HEK293 (cell line): ENCODE results near the gene RAMP1.

Experiments
- CTCF ChIA-PET: fragments of 350-600 bp; formaldehyde crosslinking; extraction: SDS; loops from one replicate; lab custom pipeline; 2021; ENCODE audit warnings: antibody characterized with exemption; lab: Yijun Ruan, JAX
- POLR2A ChIA-PET: fragments of 300-600 bp; formaldehyde crosslinking; extraction: SDS; loops from one replicate; lab custom pipeline; 2020; ENCODE audit warnings: antibody characterized with exemption, inconsistent platforms; lab: Yijun Ruan, JAX
- H3K27ac ChIP-seq: fragments of 200-500 bp; sonication (Bioruptor generic); 2 replicates; pipeline ENCODE4 v1.5.1; 2014; ENCODE audit warnings: low read depth, low read length, control low read depth, inconsistent platforms; ENCODE audit errors: extremely low read depth
- H3K36me3 ChIP-seq, 2 experiments: fragments of 200-500 bp in 1 of 2; sonication (Bioruptor generic) in 1 of 2; 1 replicate in 1 of 2; 2 replicates in 1 of 2; pipeline ENCODE4 v1.5.1; 2014 to 2017; ENCODE audit warnings: inconsistent platforms in 2 of 2, low read length in 2 of 2; ENCODE audit not compliant: control insufficient read depth in 2 of 2, insufficient read depth in 1 of 2
- H3K4me1 ChIP-seq: fragments of 200-500 bp; sonication (Bioruptor generic); 2 replicates; pipeline ENCODE4 v1.5.1; 2014; ENCODE audit warnings: mild to moderate bottlenecking, low read length, inconsistent platforms; ENCODE audit not compliant: control insufficient read depth, insufficient read depth
- H3K4me3 ChIP-seq: 2 replicates; pipeline ENCODE4 v1.5.1; 2011; ENCODE audit warnings: low read depth, mild to moderate bottlenecking, control low read depth, low read length, moderate library complexity
- H3K9me3 ChIP-seq: fragments of 200-500 bp; sonication (Bioruptor generic); 2 replicates; pipeline ENCODE4 v1.5.1; 2014; ENCODE audit warnings: low read depth, low read length, inconsistent platforms; ENCODE audit not compliant: control insufficient read depth, insufficient read depth
- ATF2 ChIP-seq: fragments of 450-650 bp; formaldehyde crosslinking; IDR thresholded peaks from 2 replicates; pipeline ENCODE4 v1.5.1; 2016; ENCODE audit warnings: missing biosample characterization, missing genetic modification characterization, low read depth
- GFI1B ChIP-seq: fragments of 450-650 bp; formaldehyde crosslinking; IDR thresholded peaks from 2 replicates; pipeline ENCODE4 v1.5.1; 2016; ENCODE audit warnings: missing biosample characterization, missing genetic modification characterization
- GLIS1 ChIP-seq: fragments of 450-650 bp; formaldehyde crosslinking; IDR thresholded peaks from 2 replicates; pipeline ENCODE4 v1.5.1; 2016; ENCODE audit warnings: missing biosample characterization, missing genetic modification characterization
- KLF10 ChIP-seq: fragments of 450-650 bp; IDR thresholded peaks from 2 replicates; pipeline ENCODE4 v1.5.1; 2018; ENCODE audit warnings: missing biosample characterization, mild to moderate bottlenecking, missing genetic modification characterization
- RBAK ChIP-seq: fragments of 450-650 bp; formaldehyde crosslinking; IDR thresholded peaks from 2 replicates; pipeline ENCODE4 v1.5.1; 2016; ENCODE audit warnings: missing biosample characterization, missing genetic modification characterization
- SP2 ChIP-seq: fragments of 450-650 bp; formaldehyde crosslinking; IDR thresholded peaks from 2 replicates; pipeline ENCODE4 v1.5.1; 2016; ENCODE audit warnings: missing biosample characterization, missing genetic modification characterization
- YY2 ChIP-seq: fragments of 450-650 bp; formaldehyde crosslinking; IDR thresholded peaks from 2 replicates; pipeline ENCODE4 v1.5.1; 2016; ENCODE audit warnings: missing biosample characterization, missing genetic modification characterization
- ZBTB1 ChIP-seq: fragments of 450-650 bp; formaldehyde crosslinking; IDR thresholded peaks from 2 replicates; pipeline ENCODE4 v1.5.1; 2016; ENCODE audit warnings: missing biosample characterization, missing genetic modification characterization
- ZBTB17 ChIP-seq: fragments of 450-650 bp; formaldehyde crosslinking; IDR thresholded peaks from 2 replicates; pipeline ENCODE4 v1.5.1; 2016; ENCODE audit warnings: missing biosample characterization, missing genetic modification characterization
- ZNF16 ChIP-seq: fragments of 450-650 bp; formaldehyde crosslinking; IDR thresholded peaks from 2 replicates; pipeline ENCODE4 v1.5.1; 2016; ENCODE audit warnings: low read depth, missing biosample characterization, missing genetic modification characterization
- ZNF19 ChIP-seq: fragments of 450-650 bp; formaldehyde crosslinking; IDR thresholded peaks from 2 replicates; pipeline ENCODE4; 2016; ENCODE audit warnings: missing biosample characterization, missing genetic modification characterization, low read depth
- ZNF239 ChIP-seq: fragments of 450-650 bp; formaldehyde crosslinking; IDR thresholded peaks from 2 replicates; pipeline ENCODE4 v1.5.1; 2016; ENCODE audit warnings: missing biosample characterization, missing genetic modification characterization
- ZNF24 ChIP-seq: fragments of 450-650 bp; formaldehyde crosslinking; IDR thresholded peaks from 2 replicates; pipeline ENCODE4 v1.5.1; 2016; ENCODE audit warnings: missing biosample characterization, missing genetic modification characterization
- ZNF311 ChIP-seq: fragments of 450-650 bp; formaldehyde crosslinking; IDR thresholded peaks from 2 replicates; pipeline ENCODE4 v1.5.1; 2017; ENCODE audit warnings: missing biosample characterization, missing genetic modification characterization, borderline replicate concordance
- ZNF391 ChIP-seq: fragments of 450-650 bp; formaldehyde crosslinking; IDR thresholded peaks from 2 replicates; pipeline ENCODE4 v1.5.1; 2016; ENCODE audit warnings: low read depth, missing biosample characterization, missing genetic modification characterization, borderline replicate concordance
- ZNF398 ChIP-seq: fragments of 450-650 bp; formaldehyde crosslinking; IDR thresholded peaks from 2 replicates; pipeline ENCODE4 v1.5.1; 2017; ENCODE audit warnings: missing biosample characterization, missing genetic modification characterization
- ZNF416 ChIP-seq: fragments of 450-650 bp; formaldehyde crosslinking; IDR thresholded peaks from 2 replicates; pipeline ENCODE4 v1.5.1; 2016; ENCODE audit warnings: missing biosample characterization, missing genetic modification characterization
- ZNF426 ChIP-seq: fragments of 450-650 bp; formaldehyde crosslinking; IDR thresholded peaks from 2 replicates; pipeline ENCODE4 v1.5.1; 2017; ENCODE audit warnings: missing biosample characterization, missing genetic modification characterization, mild to moderate bottlenecking, inconsistent platforms, moderate library complexity
- ZNF473 ChIP-seq: fragments of 450-650 bp; formaldehyde crosslinking; IDR thresholded peaks from 2 replicates; pipeline ENCODE4 v1.5.1; 2017; ENCODE audit warnings: missing biosample characterization, missing genetic modification characterization
- ZNF488 ChIP-seq: fragments of 450-650 bp; formaldehyde crosslinking; IDR thresholded peaks from 2 replicates; pipeline ENCODE4 v1.5.1; 2016; ENCODE audit warnings: missing biosample characterization, missing genetic modification characterization
- ZNF548 ChIP-seq: fragments of 450-650 bp; formaldehyde crosslinking; IDR thresholded peaks from 2 replicates; pipeline ENCODE4 v1.5.1; 2016; ENCODE audit warnings: missing biosample characterization, missing genetic modification characterization
- ZNF555 ChIP-seq: fragments of 450-650 bp; formaldehyde crosslinking; conservative IDR thresholded peaks from 2 replicates; pipeline ENCODE4 v1.5.1; 2017; ENCODE audit warnings: missing biosample characterization, mild to moderate bottlenecking, missing genetic modification characterization, inconsistent platforms
- ZNF585B ChIP-seq: fragments of 450-650 bp; formaldehyde crosslinking; IDR thresholded peaks from 2 replicates; pipeline ENCODE4 v1.5.1; 2016; ENCODE audit warnings: missing biosample characterization, missing genetic modification characterization
- ZNF626 ChIP-seq: fragments of 450-650 bp; sonication (Bioruptor Pico); formaldehyde crosslinking; IDR thresholded peaks from 2 replicates; pipeline ENCODE4 v1.5.1; 2018; ENCODE audit warnings: missing biosample characterization, missing genetic modification characterization, inconsistent platforms
- ZNF629 ChIP-seq: fragments of 450-650 bp; formaldehyde crosslinking; IDR thresholded peaks from 2 replicates; pipeline ENCODE4 v1.5.1; 2017; ENCODE audit warnings: missing biosample characterization, missing genetic modification characterization
- ZNF654 ChIP-seq: fragments of 450-650 bp; formaldehyde crosslinking; IDR thresholded peaks from 2 replicates; pipeline ENCODE4 v1.5.1; 2016; ENCODE audit warnings: low read depth, missing biosample characterization, missing genetic modification characterization
- ZNF701 ChIP-seq: fragments of 450-650 bp; formaldehyde crosslinking; IDR thresholded peaks from 2 replicates; pipeline ENCODE4 v1.5.1; 2016; ENCODE audit warnings: missing biosample characterization, missing genetic modification characterization
- ZNF704 ChIP-seq: fragments of 450-650 bp; formaldehyde crosslinking; IDR thresholded peaks from 2 replicates; pipeline ENCODE4 v1.5.1; 2016; ENCODE audit warnings: missing biosample characterization, missing genetic modification characterization

Gene RAMP1

DNA sequence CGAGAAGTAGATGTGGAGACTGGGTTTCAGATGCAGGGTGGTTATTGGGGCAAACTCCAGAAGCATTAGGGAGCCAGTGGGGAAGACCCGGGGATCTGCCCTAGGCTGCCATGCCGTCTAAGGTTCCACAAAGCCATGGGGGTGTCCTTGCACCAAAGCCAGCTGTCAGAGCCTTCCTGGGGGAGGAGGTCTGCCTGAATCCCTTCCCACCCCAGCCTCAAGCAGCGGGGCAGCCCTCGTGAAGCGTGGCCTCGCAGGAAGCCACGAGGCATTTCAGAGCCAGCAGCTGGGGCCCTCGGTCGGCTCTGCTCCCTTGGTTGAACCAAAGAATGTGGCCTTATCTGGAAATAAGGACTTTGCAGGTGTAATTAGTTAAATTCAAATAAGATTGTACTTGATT is 56.2 kb downstream of the RAMP1 start (continued):
- TF ChIP-seq KLF10 (tag by site-specific recombination), result no peak
- no peak for TF ChIP-seq SP2
- TF ChIP-seq, all 188 proteins: peak for 0

DNA sequence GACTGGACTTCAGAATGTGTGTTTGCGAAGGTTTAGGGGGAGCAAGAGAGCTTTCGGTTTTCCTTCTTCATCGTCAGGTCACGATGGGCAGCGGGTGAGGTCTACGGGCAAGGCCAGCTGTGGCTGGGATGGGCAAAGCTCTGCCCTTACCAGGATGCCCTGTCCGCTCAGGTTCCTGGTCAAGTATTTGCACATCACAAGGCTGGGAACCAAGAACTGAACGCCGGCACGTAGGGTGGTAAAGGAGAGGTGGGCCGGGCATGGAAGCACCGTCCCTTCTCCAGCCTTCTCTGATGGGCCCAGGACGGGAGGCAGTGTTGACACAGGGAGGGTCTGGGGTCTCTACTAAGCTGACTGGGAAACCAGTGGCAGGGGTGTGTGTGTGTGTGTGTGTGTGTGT is 56.9 kb downstream of the RAMP1 start:
- Histone ChIP-seq H3K4me3 (no peak overlapping the region), H3K27ac (no peak overlapping the region), H3K9me3 (no peaks in the 10 kb centered on the region), H3K4me1 (no peaks in the 10 kb centered on the region), H3K36me3 (no peaks in the 10 kb centered on the region)
- ChIA-PET POLR2A (no interaction called here), CTCF (interaction anchor here (0.7 kb wide), 1 partner anchor 514 kb away, joined by 3 read pairs; no protein-coding TSS in a partner anchor)
- TF ChIP-seq ZNF19 (tag by site-specific recombination) (no peak), ZNF416 (tag by site-specific recombination) (no peak), ZNF585B (tag by site-specific recombination) (no peak), ZNF239 (tag by site-specific recombination) (no peak), ATF2 (tag by site-specific recombination) (no peak), YY2 (tag by site-specific recombination) (no peak), ZBTB17 (tag by site-specific recombination) (no peak), ZNF311 (tag by site-specific recombination) (no peak), ZNF548 (tag by site-specific recombination) (no peak), ZNF629 (tag by site-specific recombination) (no peak), ZNF24 (tag by site-specific recombination) (no peak)

DNA sequence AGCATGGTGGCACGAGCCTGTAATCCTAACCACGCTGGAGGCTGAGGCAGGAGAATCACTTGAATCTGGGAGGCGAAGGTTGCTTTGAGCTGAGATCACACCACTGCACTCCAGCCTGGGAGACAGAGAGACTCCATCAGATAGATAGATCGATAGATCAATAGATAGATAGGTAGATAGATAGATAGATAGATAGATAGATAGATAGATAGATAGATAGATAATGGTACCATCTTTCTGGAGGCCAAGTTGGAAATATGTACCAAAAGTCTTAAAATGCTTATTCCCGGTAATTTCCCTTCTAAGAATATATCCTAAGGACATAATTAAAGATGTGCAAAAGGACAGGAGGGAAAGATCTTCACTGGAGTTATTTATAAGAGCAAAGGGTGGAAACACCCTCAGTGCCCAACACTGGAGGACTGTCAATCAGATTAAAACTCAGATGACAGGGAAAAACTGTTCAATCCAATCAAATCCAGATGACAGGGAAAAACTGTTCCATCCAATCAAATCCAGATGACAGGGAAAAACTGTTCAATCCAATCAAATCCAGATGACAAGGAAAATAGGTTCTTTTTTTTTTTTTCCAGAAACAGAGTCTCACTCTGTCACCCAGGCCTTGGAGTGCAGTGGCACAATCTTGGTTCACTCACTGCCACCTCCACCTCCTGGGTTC is 58.4 kb downstream of the RAMP1 start:
- ChIA-PET POLR2A (no interaction called here), CTCF (no interaction called here)
- Histone ChIP-seq H3K27ac (no peak overlapping the region), H3K4me1 (no peaks in the 10 kb centered on the region), H3K9me3 (no peaks in the 10 kb centered on the region), H3K36me3 (no peaks in the 10 kb centered on the region), H3K4me3 (no peak overlapping the region)
- no peak for TF ChIP-seq ZNF16 (tag by site-specific recombination)
- TF ChIP-seq RBAK (tag by site-specific recombination), result no peak
- no peak for TF ChIP-seq ZNF654
- no peak for TF ChIP-seq ZNF398 (tag by site-specific recombination)
- no peak for TF ChIP-seq ATF2 (tag by site-specific recombination)
- TF ChIP-seq ZNF626, result no peak
- no peak for TF ChIP-seq ZNF704
- TF ChIP-seq ZNF555 (tag by site-specific recombination), result no peak
- no peak for TF ChIP-seq ZNF473 (tag by site-specific recombination)
- TF ChIP-seq ZNF488 (tag by site-specific recombination), result no peak
- TF ChIP-seq ZBTB1, result no peak
- no peak for TF ChIP-seq ZNF239 (tag by site-specific recombination)
- no peak for TF ChIP-seq ZNF391 (tag by site-specific recombination)
- no peak for TF ChIP-seq GFI1B (tag by site-specific recombination)
- TF ChIP-seq ZNF426 (tag by site-specific recombination), result no peak
- no peak for TF ChIP-seq GLIS1 (tag by site-specific recombination)
- no peak for TF ChIP-seq KLF10 (tag by site-specific recombination)
- TF ChIP-seq ZNF701 (tag by site-specific recombination), result no peak
